Cortex of kidney (tissue), 1 donor: ENCODE results near the gene RASA1.

Source experiments
- DNase-seq: peaks from one replicate; lab custom pipeline; 2025; lab: John Stamatoyannopoulos, UW

The RASA1 gene

GRCh38 chr5:87361031-87361445 is 93.4 kb downstream of the RASA1 start:
- DNase-seq, result no peak

DNA sequence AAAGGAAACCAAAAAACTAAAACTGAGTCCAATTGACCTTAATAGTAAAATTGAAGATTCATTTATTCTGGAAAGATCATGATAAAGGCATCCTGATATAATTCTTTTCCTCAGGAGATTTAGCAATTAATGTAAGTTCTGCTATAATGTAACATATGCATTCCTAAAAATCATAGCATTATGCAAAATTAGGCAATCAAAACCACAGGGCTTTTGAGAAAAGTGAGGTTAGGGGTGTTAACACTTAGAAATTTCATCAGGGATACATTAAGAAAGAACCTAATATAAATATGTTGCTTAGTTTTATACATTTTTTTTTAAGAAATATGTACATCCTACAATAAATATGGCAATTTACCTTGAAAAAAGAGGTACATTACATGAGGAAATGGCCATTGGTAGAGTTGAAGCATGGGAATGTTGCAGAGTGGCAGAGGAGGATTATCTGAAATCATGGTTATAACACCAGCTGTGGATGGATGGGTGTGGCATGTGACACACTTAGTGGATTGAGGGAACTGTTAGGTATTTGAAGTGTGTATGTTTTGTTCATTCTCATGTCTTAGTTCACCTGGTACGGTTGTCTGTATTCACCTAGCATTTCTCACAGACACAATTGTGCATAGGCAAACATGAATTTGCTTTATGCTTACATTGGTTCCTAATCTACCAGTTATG is 94.0 kb downstream of the RASA1 start:
- DNase-seq, result no peak

DNA sequence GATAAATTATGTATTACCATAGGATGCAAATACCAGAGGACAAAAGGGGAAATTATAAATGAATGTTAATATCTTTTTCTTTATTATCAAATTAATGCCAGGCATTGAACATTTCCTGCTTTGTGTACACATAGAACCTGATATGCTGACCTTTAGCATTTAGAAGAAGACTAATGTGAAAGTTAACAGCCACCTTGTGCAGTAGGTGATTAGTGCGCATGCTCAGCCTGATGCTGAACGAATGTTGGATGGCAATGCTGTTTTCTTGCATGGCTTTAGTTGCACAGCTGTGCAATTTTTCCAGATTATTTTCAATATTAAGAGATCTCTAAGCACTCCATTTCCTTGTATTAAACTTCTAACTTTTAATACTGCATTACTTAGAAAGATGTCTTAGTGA is 99.6 kb downstream of the RASA1 start:
- no peak for DNase-seq

DNA sequence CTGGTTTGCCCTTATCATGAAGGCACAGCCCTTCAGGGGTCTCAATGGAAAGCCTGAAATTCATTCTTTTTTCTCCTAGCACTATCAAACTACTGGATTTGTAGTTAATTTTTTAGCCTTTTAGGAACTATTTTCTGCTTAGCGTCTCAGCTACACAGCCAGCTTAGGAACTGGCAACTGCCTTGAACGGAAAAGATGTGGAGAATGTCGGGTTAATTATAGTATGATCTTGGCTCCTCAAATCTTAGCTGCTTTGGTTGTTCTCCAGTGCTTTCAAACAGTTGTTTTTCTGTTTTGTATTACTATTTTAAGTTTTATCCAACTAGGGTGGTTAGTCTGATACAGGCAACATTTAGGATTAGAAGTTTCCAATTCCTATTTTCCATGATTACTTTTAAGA is 100.9 kb downstream of the RASA1 start:
- no peak for DNase-seq

- DNase-seq, result no peak
These were observed 101.7 kb downstream of the RASA1 start for GRCh38 chr5:87369431-87369830.

GRCh38 chr5:87372705-87373104 is 105.0 kb downstream of the RASA1 start:
- no peak for DNase-seq

DNA sequence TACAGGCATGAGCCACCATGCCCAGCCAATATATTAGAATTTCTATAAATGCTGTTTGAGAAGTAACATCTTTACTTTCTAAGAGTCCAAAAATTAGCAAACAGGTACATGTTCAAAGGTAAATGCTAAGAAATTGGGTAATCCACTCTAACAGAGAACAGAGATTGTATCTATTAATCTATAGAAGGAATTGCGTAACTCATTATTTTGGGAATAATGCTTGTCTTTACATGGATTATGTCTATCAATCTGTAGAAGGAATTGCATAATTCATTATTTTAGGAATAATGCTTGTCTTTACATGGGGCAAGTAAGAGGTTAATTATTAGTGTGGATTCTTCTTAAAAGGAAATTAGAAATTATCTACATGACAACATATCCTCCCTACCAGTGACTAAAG is 114.5 kb downstream of the RASA1 start:
- DNase-seq, result no peak

DNA sequence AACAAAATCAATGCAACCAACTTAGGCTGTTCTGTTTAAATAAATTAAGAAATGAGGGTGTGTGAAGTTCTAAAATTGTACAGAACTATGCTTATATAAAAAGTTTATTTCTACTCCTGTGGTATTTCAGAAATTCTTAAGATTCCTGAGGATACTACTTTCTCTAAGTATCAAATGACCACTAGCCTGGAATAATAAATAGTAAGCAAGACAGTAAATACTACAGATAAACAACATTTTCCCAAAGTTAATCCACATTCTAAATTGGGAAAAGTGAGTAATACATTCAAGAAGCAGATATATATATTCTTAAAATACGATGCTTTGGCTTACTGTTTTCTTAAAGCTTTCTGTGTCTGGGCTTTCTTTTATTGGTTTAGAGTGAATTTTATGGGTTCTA is 115.5 kb downstream of the RASA1 start:
- DNase-seq, result no peak

DNA sequence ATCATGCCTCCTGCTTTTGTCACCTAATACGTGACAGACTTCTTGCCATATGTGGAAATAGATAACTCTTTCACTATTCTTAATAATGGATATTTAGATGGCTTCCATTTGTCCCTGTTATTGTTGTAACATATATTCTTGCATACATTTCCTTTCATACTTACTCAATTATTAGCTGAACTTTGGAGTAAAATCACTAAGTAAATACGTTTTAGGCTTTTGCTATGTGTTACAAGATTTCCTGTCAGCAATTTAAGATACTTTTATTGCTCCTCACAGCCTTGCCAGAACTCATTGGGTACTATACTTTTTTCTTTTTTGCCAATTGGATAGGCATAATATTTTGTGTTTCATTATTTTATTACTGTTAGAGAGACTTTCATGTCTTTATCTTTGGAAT is 118.1 kb downstream of the RASA1 start:
- DNase-seq, result no peak

DNA sequence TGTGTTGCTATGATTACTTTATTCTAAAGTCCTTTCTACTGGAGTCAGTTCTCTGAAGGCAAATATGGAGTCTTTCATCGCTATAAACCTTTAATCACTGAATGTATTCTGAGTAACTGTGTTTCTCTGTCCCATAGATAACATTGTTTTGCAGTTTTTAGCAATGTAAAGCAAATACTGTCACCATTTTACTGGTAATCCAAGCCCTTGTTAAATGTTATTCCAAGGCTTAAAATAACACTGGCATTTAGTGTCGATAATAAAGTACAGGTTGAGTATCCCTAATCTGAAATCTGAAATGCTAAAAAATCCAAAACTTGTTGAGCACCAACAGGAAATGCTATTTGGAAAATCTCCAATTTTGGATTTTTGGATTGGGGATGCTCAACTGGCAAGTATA is 120.4 kb downstream of the RASA1 start:
- DNase-seq, result no peak

DNA sequence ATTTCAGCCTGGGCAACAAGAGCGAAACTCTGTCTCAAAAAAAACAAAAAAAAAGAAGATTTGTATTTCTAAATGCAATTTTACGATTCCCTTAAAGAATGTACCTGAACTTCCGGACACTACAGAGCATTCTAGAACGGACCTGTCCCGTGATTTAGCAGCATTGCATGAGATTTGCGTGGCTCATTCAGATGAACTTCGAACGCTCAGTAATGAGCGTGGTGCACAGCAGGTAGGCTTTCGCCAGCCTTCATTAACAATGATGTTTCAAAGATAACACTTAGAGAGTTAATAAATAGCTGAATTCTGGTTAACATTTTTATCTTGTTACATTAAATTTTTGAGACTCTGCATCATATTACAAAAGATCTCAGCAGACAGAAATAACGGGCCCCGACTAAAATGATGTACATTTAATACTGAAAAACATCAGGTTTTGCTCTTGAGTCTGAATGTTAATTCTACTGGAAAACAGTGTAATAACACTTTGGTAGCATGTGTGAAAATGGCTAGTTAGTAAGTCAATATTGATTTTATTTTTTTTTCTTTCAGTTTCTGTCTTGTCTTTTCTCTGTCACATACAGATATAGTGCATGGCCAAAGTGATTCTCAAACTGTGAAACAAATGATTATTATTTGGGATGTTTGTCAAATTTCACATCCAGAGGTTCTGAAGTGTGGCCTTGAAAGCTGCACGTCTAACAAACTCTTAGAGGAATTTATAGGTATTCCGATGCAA is 121.8 kb downstream of the RASA1 start:
- DNase-seq, result no peak

DNA sequence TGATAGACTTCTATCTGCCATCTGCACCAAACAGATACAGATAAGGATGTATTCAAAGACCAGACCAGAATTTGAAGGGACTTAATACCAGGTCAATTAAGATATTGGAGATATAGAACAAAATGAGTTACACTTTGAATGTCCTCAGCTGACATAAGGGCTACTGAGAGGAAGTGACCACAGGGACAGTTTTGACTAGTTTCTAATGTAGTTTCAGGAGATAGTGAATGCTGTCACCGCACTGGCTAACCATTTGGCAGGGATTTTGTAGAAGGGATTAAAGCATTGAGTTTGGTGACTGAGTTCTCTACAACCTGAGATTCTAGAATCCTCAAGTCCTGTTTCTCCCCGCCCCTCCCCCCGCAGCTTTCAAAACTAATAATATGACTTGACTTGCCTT is 122.4 kb downstream of the RASA1 start:
- DNase-seq, result no peak

- DNase-seq, result no peak
These were observed 123.0 kb downstream of the RASA1 start for GRCh38 chr5:87390576-87391199.

GRCh38 chr5:87392170-87392569 is 124.5 kb downstream of the RASA1 start:
- DNase-seq, result no peak

DNA sequence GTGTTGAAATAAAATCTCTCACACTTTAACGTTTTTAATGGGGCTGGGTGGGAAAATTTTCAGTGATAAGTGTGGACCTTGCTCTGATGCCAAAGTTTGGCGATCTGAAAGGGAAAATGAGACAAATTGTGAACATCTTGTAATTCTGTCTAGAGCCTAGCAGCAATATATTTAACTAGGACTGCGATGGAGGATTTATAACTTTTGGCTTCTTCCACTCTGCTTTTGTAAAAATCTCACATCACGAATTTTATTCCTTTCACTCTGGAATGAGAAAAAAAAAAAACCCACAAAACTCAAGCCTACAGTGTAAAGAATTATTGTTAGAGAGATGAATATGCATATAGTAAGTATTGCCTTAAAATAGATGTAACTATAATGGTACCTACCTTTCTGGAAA is 125.1 kb downstream of the RASA1 start:
- DNase-seq, result no peak

- DNase-seq, result no peak
These were observed 125.6 kb downstream of the RASA1 start for GRCh38 chr5:87393331-87393730.

DNA sequence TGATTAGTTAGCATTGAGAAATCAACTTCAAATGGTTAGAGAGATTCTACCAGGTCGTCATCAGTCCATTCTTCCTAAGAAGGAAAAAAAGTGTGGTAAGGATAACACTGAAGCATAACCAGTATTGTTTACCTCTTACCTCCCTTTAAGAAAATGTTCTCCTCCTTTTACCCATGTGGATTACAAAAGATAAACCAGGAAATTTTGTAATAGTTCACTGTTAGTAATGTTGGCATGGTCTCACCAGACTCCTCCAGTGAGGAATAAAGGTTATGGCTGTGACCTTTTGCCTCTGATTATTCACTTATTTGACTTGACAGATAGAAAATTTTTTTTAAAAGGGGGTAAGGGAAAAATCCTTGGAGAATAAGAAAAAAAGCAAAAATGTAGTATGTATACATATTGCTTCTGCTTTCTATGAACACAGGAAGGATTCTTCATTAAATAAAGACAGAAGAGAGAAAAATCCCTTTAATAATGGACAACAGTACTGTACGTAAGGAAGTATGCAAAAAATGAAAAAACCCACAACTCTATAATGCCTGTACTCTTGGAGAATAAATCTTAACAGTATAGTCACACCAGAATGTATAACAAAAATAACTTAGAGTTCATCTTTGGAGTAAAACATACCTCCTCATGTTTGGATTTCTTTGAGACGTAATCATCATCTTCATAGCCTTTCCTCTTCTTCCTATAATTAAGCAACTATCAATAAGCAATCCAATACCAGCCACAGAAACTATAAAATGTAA is 126.9 kb downstream of the RASA1 start:
- no peak for DNase-seq

GRCh38 chr5:87398981-87399614 is 131.4 kb downstream of the RASA1 start:
- no peak for DNase-seq

DNA sequence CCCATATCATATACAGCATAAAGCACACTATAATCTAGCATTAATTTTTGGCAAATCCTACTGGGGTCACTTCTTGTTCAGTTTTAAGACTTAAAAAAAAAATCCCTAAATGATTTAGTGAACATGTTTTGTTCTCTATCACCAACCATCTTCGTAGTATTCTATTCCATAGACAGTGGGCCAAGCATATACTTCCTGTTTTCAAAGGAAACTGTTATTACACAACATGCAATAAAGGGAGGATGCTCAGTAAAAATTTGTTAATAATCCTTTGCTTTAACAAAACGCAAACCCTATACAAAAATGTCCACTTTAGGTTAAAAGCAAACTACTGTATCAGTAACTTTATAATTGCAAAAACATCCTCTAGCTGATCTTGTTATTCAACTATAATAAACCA is 132.0 kb downstream of the RASA1 start:
- no peak for DNase-seq

GRCh38 chr5:87400305-87400899 is 132.7 kb downstream of the RASA1 start:
- DNase-seq, result no peak

DNA sequence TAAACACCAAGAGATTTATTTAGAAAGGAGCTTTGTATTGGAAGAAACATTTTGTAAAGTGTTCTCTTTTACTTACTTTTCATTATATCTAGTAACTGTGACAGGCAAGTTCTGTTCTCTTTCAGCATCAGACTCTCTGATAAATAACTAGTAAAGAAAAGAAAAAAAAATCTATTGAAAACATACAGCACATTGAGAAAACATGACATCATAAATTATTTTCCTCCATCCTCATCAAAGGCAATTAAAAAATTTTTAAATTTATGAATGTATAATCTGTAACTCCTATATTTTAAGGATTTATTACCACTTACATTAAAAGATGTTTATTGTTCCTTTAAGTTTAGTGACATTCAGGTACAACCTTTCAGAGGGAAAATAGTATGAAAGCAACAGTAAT is 133.9 kb downstream of the RASA1 start:
- DNase-seq, result no peak

GRCh38 chr5:87403409-87403808 is 135.7 kb downstream of the RASA1 start:
- no peak for DNase-seq
